Measurements from ENCODE around the gene BBS12. TPM values are rescaled to one million over a fixed set of nuclear protein-coding genes. Genes with fewer than 3 reads are reported as not detected.

BBS12 gene
- total and polyA plus RNA-seq, 2 donors (not counting 3 experiments of a cell fraction or from before 2014, with no cell fraction given): 0.91 to 2.3 TPM

DNA sequence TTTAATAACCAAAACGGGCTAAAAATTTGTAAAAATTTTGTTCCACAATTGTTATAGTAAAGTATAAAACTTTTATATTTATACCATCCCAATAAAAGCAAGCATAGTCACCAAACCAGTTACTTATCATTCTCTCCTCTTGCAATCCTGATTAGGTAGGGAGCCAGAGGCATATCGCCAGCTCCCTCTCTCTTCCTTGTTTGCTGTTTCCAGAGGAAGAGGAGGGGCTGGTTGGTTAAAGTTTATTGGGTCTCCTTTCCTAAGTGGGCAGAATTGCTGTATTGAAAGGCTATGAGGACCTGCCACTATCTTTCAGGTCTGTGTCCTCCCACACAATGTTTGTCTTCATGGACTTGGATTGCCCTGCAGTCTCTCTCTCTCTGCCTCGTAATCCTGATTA, 29.6 kb upstream of the BBS12 start:
- intact Hi-C loops (cut with micrococcal nuclease) (no loop called here), dilution Hi-C loops (cut with MboI; ENCODE audit: extremely low pct_ligation_motif_present, low sequenced_read_pairs) (no loop called here)
- H3K36me3 ChIP-seq (ENCODE audit: control insufficient read depth in 2 of 2, extremely low read depth in 1 of 2, insufficient read depth in 2 of 2, low read length in 2 of 2): no peaks in the 10 kb centered on the region
- H3K27ac ChIP-seq (ENCODE audit: insufficient read depth, low read depth, low read length): no peak overlapping the region
- H3K4me2 ChIP-seq (ENCODE audit: insufficient read depth, low read length): no peak overlapping the region
- no peak overlapping the region for H3K4me3 ChIP-seq (replicated peaks in 1 of 3; ENCODE audit: insufficient read depth in 1 of 3, low read depth in 1 of 3, low read length in 3 of 3)
- no peaks in the 10 kb centered on the region for H3K9me3 ChIP-seq (replicated peaks; ENCODE audit: control insufficient read depth, insufficient read depth, low read length)
- H3K9me1 ChIP-seq (replicated peaks; ENCODE audit: control insufficient read depth, extremely low read depth, insufficient read depth, low read length): no peaks in the 10 kb centered on the region
- no peak overlapping the region for H2AFZ ChIP-seq (ENCODE audit: low read depth, low read length)
- TF ChIP-seq JUN (IDR thresholded peaks at IDR 0.05; ENCODE audit: borderline replicate concordance, insufficient read depth, insufficient read length, low read depth) (no peak), MAX (IDR thresholded peaks at IDR 0.05; ENCODE audit: insufficient read depth, insufficient read length) (no peak), MYC (IDR thresholded peaks at IDR 0.05; ENCODE audit: low read depth, low read length) (no peak), FOS (IDR thresholded peaks at IDR 0.05; ENCODE audit: borderline replicate concordance, insufficient read depth, low read length) (no peak), GATA2 (IDR thresholded peaks at IDR 0.05; ENCODE audit: insufficient read depth, insufficient read length, low read depth, low read length) (no peak), EZH2 (IDR thresholded peaks at IDR 0.05; ENCODE audit: borderline replicate concordance, low read depth, low read length, severe bottlenecking) (no peak), POLR2AphosphoS5 (IDR thresholded peaks at IDR 0.05; ENCODE audit: insufficient read depth, low read depth, low read length) (no peak), POLR2A (IDR thresholded peaks at IDR 0.05; ENCODE audit: low read depth, low read length) (no peak)
- TF ChIP-seq, protein P1, sequence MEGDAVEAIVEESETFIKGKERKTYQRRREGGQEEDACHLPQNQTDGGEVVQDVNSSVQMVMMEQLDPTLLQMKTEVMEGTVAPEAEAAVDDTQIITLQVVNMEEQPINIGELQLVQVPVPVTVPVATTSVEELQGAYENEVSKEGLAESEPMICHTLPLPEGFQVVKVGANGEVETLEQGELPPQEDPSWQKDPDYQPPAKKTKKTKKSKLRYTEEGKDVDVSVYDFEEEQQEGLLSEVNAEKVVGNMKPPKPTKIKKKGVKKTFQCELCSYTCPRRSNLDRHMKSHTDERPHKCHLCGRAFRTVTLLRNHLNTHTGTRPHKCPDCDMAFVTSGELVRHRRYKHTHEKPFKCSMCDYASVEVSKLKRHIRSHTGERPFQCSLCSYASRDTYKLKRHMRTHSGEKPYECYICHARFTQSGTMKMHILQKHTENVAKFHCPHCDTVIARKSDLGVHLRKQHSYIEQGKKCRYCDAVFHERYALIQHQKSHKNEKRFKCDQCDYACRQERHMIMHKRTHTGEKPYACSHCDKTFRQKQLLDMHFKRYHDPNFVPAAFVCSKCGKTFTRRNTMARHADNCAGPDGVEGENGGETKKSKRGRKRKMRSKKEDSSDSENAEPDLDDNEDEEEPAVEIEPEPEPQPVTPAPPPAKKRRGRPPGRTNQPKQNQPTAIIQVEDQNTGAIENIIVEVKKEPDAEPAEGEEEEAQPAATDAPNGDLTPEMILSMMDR (IDR thresholded peaks at IDR 0.05; ENCODE audit: extremely low read depth in 1 of 2, insufficient read depth in 1 of 2, low read depth in 1 of 2, low read length in 2 of 2): no peak
- H4K20me1 ChIP-seq (replicated peaks; ENCODE audit: control insufficient read depth, extremely low read depth, insufficient read depth, low read length): no peaks in the 10 kb centered on the region
- ChIA-PET CTCF (interaction anchor here (4.1 kb wide), 1 partner anchor 14 kb away, joined by 18 read pairs; no protein-coding TSS in a partner anchor), POLR2A (no interaction called here)
- H3K4me1 ChIP-seq (ENCODE audit: control insufficient read depth, extremely low read depth, insufficient read depth, low read length): peaks cover 4% of the 10 kb centered on the region
- H3K9ac ChIP-seq (replicated peaks; ENCODE audit: extremely low read depth, insufficient read depth, low read length): no peak overlapping the region
- BruUV-seq (replicated peaks): no TSS peak
- DNase-seq (ENCODE audit: low read depth, low spot score) (no peak), FAIRE-seq (no peak)
- H3K27me3 ChIP-seq (ENCODE audit: control insufficient read depth in 2 of 2, insufficient read depth in 2 of 2, low read length in 2 of 2): peaks cover 0 to 4% of the 10 kb centered on the region in 2 experiments
- no peaks in the 10 kb centered on the region for H3K79me2 ChIP-seq (ENCODE audit: control insufficient read depth, insufficient read depth, low read length)

All from endothelial cell of umbilical vein (primary cell).